NCI-H226 (cell line): Measurements from ENCODE around the gene AFF3.
"Not testable (repeated sequence)": the region's sequence is repeated elsewhere in the genome, so short reads cannot be mapped to it uniquely, and the experiment has no call there.

Source experiments
- DNase-seq: peaks from one replicate; pipeline ENCODE4 v3.0.0-alpha.2; 2015

AFF3 gene

DNA sequence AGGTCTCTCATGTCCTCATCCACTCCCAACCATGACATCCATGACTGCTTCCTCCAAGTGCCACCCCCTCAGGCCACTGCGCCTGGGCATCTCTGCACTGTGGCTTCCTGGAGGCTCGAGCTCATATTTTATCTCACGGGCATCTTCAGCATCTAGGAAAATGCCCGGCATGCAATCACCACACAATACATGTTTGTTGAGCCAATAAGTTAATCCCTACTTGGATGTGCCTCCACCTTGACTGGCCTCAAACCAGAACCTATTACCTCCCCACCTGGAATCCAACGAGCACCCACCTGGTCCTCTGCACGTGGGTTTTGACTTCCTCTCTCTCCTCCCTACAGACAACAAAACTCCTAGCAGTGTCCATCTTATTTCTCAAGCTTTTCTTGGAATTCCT, 453.7 kb downstream of the AFF3 start:
- DNase-seq: no peak

- DNase-seq: peak; percentile 90
Observed at GRCh38 chr2:99682275-99683060, 459.9 kb downstream of the AFF3 start.

GRCh38 chr2:99680946-99681345, 461.4 kb downstream of the AFF3 start:
- DNase-seq: peak; percentile 59

- no peak for DNase-seq
Observed at GRCh38 chr2:99679518-99679917, 462.9 kb downstream of the AFF3 start.

GRCh38 chr2:99678625-99679024, 463.8 kb downstream of the AFF3 start:
- no peak for DNase-seq

GRCh38 chr2:99677814-99678213, 464.6 kb downstream of the AFF3 start:
- no peak for DNase-seq

DNA sequence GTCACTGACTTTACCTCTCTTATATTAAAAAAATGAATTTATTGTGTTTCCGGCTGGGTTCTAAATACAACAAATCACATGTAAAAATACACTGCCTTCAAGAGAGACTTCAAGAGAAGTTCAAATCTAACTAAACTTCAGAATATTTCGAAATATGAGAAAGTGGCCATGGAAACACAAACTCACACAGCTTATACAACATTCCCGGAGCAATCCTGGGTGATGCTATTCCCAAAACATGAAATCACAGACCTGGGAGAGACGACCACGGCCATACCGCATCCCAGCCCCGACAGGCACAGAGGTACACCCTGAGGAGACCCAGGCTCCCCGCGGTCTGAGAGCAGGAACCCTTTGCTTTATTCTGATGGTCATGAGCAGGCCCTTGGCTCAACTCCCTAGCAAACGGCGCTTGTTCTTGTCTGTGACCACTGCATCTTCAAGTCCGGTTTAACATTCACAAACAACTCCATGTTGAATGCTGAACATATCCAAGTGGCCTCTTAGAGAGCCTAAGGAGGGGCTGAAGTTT, 467.2 kb downstream of the AFF3 start:
- peak; percentile 27 for DNase-seq

DNA sequence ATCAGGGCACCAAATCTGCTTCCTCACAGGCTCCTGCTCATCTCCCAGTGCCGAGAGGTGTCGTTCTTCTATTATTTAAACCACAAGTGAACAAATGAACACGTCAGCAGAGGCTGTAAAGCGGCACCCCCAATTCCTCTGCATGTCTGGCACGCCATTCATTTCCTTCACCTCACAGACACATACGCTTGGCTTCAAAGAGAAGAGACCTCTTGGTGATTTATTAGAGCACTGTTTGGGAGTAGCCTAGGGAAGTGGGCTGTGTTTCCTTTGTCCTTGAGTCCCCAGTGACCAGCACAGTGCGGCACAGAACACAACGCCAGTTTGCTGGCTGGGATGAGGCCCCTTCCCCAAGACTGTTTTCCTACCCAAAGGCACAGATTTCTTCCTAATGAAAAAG, 468.3 kb downstream of the AFF3 start:
- DNase-seq: no peak

DNA sequence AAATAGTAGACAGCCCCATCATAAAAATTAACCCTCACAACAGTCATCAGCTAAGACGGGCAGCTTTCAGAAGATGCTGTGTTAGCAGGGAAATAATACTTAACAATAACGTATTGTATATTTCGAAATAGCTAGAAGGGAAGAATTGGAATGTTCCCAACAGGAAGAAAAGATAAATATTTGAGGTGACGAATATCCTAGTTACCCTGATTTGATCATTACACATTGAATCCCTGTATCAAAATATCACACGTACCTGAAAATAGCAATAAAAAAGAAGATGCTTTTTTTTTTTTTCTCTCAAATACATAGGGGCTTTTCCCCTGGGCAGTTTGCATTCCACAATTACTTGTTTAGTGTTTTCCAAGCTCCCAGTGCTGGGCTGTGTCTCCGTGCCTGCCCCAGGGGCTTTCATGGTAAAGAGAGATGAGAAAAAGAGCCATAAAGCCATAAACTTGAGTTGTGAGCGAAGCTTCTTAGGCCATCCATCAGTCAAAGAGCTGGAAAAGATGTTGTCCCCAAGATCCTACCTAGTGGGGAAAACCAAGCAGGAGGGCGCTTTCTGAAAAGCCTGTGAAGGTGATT, 469.5 kb downstream of the AFF3 start:
- DNase-seq: no peak

- peak; percentile 70 for DNase-seq
Observed at GRCh38 chr2:99670768-99671734, 471.3 kb downstream of the AFF3 start.

GRCh38 chr2:99666256-99666655, 476.1 kb downstream of the AFF3 start:
- DNase-seq: no peak

DNA sequence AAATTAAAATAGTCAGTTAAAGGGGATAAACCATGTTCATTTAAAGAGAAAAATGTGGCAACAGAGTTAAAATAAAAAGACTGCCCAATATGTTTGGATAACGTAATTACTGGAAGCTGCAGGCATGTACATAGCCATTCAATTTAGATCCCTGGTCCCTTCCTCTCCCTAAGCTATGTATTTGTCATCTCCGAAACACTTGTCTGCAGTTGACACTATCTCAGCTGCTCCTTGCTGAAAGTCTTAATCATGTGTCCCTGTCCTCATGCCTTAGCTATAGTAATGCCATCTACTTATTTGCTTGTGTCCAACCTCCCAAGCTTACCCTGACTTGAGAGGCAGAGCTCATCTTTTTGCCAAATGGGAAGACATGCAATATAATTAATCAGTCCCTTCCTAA, 478.7 kb downstream of the AFF3 start:
- DNase-seq: no peak

- DNase-seq: peak; percentile 86
Observed at GRCh38 chr2:99662761-99663341, 479.5 kb downstream of the AFF3 start.

DNA sequence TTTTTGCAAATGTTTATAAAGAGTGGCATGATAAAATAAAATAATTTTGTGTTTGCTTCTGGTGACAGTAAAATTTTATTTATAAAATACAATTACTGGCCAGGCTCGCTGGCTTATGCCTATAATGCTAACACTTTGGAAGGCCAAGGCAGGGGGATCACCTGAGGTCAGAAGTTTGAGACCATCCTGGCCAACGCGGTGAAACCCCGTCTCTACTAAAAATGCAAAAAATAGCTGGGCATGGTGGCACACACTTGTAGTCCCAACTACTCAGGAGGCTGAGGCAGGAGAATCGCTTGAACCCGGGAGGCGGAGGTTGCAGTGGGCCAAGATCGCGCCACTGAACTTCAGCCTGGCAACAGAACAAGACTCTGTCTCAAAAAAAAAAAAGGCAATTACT, 480.6 kb downstream of the AFF3 start:
- DNase-seq: not testable (repeated sequence)

- no peak for DNase-seq
Observed at GRCh38 chr2:99660616-99661406, 481.6 kb downstream of the AFF3 start.

GRCh38 chr2:99659874-99660273, 482.5 kb downstream of the AFF3 start:
- peak; percentile 56 for DNase-seq

- DNase-seq: no peak
Observed at GRCh38 chr2:99657691-99658258, 484.6 kb downstream of the AFF3 start.

GRCh38 chr2:99656994-99657393, 485.4 kb downstream of the AFF3 start:
- no peak for DNase-seq

DNA sequence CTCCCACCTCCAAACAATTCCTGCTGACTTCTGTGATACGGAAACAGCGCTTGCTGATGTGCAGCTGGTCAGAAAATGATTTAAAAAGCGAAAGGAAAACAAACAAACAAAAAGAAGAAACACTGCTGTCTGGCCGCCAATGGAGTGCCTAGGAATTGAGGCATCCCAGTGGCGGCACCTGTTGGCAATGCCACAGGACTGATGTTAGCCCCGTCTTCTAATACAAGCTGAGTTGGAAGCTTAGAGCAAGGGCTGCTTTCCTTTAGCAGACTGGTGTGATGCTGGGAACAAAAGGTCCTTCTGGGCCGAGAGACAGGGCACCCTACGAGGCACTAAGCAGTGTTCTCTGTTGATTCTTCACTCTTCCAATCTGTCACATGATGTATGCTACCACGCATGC, 489.0 kb downstream of the AFF3 start:
- no peak for DNase-seq

DNA sequence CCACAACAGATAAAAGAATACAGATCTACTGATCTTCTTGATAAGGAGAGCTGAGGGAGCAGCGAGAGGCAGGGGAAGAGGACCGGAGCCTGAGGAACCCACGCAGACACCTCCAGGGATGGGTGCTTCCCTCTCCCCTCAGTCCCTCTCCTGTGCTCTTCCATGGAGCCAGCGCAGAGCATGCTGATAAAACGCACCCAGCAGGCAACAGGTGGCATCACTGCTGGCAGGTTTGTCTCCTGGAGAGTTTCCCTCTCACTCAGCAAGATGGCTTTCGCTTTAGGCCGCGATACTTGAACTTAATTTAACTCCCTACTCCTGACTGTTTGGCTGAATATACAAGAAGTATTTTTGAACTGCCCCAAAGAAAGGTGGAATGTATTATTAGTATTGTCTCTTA, 489.5 kb downstream of the AFF3 start:
- no peak for DNase-seq

DNA sequence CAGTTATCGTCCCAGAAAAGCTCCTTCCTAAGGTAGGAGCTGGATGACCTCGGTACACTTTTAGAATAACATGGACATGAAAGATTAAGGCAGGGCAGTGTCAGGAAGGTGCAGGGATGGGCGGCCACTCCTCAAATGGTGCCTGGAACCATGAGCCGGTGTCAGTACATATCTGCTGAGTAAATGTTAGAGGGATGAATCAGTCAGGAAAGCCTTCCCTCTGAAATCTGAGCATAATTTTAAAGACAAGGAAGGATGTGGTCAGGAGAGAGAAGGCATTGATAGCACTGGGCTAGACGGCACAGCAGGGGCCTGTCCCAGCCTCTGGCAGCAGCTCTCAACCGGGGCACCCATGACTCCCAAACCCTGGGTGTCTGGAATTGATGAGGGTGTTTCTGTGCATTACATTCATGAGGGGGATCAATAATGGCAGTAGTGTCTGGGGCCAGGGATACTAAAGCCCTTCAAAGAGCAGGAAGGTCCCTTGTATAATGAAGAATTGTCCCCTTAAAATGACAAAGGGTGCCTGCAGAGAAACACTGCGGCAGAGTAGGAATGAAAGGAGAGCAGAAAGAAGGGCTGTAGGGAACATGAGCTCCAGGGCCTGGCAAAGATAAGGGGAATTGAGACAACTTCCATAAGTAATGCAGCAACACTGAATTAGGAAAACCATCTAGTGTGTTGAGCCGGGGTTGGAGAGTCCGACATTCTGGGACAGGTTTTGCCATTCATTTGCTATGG, 490.3 kb downstream of the AFF3 start:
- peak; percentile 87 for DNase-seq
